ENCODE results near the gene LGALS12. TPM values are rescaled to one million over a fixed set of nuclear protein-coding genes. Genes with fewer than 3 reads are reported as not detected.

The LGALS12 gene
- total RNA-seq, 6 experiments from 2014 or later = not detected

- peaks cover 31% of the 10 kb centered on the region for H3K27me3 Mint-ChIP-seq (ENCODE audit: insufficient read depth)
- TF ChIP-seq CTCF (IDR thresholded peaks at IDR 0.05) = peak; percentile 39; the same call in 1 of the 2 replicates
- H3K27ac Mint-ChIP-seq = no peak overlapping the region
- H3K36me3 Mint-ChIP-seq (ENCODE audit: low read depth) = no peaks in the 10 kb centered on the region
- H3K4me3 Mint-ChIP-seq = no peak overlapping the region
- H3K9me3 Mint-ChIP-seq = no peaks in the 10 kb centered on the region
- peak; percentile 24 for DNase-seq
- H3K4me1 Mint-ChIP-seq (ENCODE audit: low read depth) = no peaks in the 10 kb centered on the region
Measured at GRCh38 chr11:63508009-63508408, 2.1 kb downstream of the LGALS12 start.

- DNase-seq = no peak
- Mint-ChIP-seq H3K9me3 (no peaks in the 10 kb centered on the region), H3K27me3 (ENCODE audit: insufficient read depth) (peaks cover 27% of the 10 kb centered on the region), H3K4me3 (no peak overlapping the region), H3K27ac (no peak overlapping the region), H3K4me1 (ENCODE audit: low read depth) (no peaks in the 10 kb centered on the region), H3K36me3 (ENCODE audit: low read depth) (no peaks in the 10 kb centered on the region)
- no peak for TF ChIP-seq CTCF (IDR thresholded peaks at IDR 0.05)
Measured at GRCh38 chr11:63508745-63509144, 2.9 kb downstream of the LGALS12 start.

DNA sequence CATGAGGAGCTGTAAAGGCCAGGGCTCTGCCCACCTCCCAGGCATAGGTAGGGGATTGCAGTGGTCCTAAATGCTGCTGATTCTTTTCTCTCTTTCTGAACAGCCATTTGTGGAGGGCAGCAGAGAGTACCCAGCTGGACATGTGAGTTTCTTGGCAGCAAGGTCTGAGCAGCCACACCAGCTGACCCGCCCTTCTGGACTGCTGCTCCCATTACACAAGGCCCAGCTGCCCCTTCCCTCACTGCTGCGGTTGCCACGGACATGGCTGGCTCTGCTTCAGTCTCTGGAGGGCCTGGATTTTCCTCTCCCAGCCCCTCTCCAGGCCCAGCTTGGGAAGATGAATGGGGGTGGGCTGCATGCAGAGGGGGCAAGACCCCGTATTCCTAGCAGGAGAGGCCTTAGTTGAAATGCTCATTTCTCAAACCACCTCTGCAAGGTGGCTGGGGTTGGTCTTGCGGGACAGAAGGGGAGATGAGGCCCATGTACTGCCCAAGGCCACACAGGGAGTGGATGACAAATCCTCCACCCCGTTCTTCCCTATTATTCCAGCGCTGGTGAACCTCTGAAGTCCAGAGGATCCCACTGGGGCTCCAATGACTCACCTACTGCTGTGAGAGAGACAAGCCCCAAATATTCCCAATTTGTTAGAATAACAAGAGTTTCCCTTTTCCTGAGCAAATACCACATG lies 4.6 kb downstream of the LGALS12 start:
- no peak for DNase-seq
- no peak for TF ChIP-seq CTCF (IDR thresholded peaks at IDR 0.05)
- H3K4me1 Mint-ChIP-seq (ENCODE audit: low read depth) = no peaks in the 10 kb centered on the region
- no peak overlapping the region for H3K27ac Mint-ChIP-seq
- no peaks in the 10 kb centered on the region for H3K36me3 Mint-ChIP-seq (ENCODE audit: low read depth)
- H3K27me3 Mint-ChIP-seq (ENCODE audit: insufficient read depth) = peaks cover 24% of the 10 kb centered on the region
- H3K4me3 Mint-ChIP-seq = no peak overlapping the region
- no peaks in the 10 kb centered on the region for H3K9me3 Mint-ChIP-seq

GRCh38 chr11:63511048-63511748 lies 5.3 kb downstream of the LGALS12 start:
- Mint-ChIP-seq H3K27me3 (ENCODE audit: insufficient read depth) (peaks cover 25% of the 10 kb centered on the region), H3K27ac (no peak overlapping the region), H3K9me3 (no peaks in the 10 kb centered on the region), H3K4me3 (no peak overlapping the region), H3K4me1 (ENCODE audit: low read depth) (no peaks in the 10 kb centered on the region), H3K36me3 (ENCODE audit: low read depth) (no peaks in the 10 kb centered on the region)
- no peak for TF ChIP-seq CTCF (IDR thresholded peaks at IDR 0.05)
- DNase-seq = no peak

GRCh38 chr11:63512816-63513215 lies 6.9 kb downstream of the LGALS12 start:
- no peaks in the 10 kb centered on the region; the same call in 1 of the 2 replicates for H3K4me1 Mint-ChIP-seq (ENCODE audit: low read depth)
- H3K27ac Mint-ChIP-seq = no peak overlapping the region
- no peak for TF ChIP-seq CTCF (IDR thresholded peaks at IDR 0.05)
- H3K4me3 Mint-ChIP-seq = no peak overlapping the region
- H3K36me3 Mint-ChIP-seq (ENCODE audit: low read depth) = no peaks in the 10 kb centered on the region
- no peaks in the 10 kb centered on the region for H3K9me3 Mint-ChIP-seq
- H3K27me3 Mint-ChIP-seq (ENCODE audit: insufficient read depth) = peaks cover 21% of the 10 kb centered on the region
- no peak for DNase-seq

Data from HFFc6 (cell line).